ENCODE data around the gene C5AR2. TPM values are rescaled to one million over a fixed set of nuclear protein-coding genes. Genes with fewer than 3 reads are reported as not detected.
"Not testable (repeated sequence)": the region's sequence is repeated elsewhere in the genome, so short reads cannot be mapped to it uniquely, and the experiment has no call there.

The C5AR2 gene
- total RNA-seq, 1 donor from 2014 or later, result not detected

GRCh38 chr19:47324502-47324901 lies 7.5 kb upstream of the C5AR2 start:
- TF ChIP-seq CTCF (IDR thresholded peaks at IDR 0.05; ENCODE audit: unreplicated experiment), result no peak
- Mint-ChIP-seq H3K36me3 (no peaks in the 10 kb centered on the region), H3K4me3 (no peak overlapping the region), H3K27ac (no peak overlapping the region), H3K4me1 (no peaks in the 10 kb centered on the region), H3K9me3 (peaks cover 4% of the 10 kb centered on the region), H3K27me3 (ENCODE audit: low read depth) (peaks cover 29% of the 10 kb centered on the region)
- DNase-seq (ENCODE audit: low spot score in 2 of 2, unreplicated experiment in 2 of 2), result no peak

- no peak for TF ChIP-seq CTCF (IDR thresholded peaks at IDR 0.05; ENCODE audit: unreplicated experiment)
- Mint-ChIP-seq H3K27ac (no peak overlapping the region), H3K27me3 (ENCODE audit: low read depth) (peaks cover 9% of the 10 kb centered on the region), H3K9me3 (no peaks in the 10 kb centered on the region), H3K4me3 (no peak overlapping the region), H3K36me3 (no peaks in the 10 kb centered on the region), H3K4me1 (no peaks in the 10 kb centered on the region)
- no peak for DNase-seq (ENCODE audit: low spot score in 2 of 2, unreplicated experiment in 2 of 2)
These were observed 1.5 kb upstream of the C5AR2 start for GRCh38 chr19:47330466-47330869.

GRCh38 chr19:47331490-47331889 lies 485 bp upstream of the C5AR2 start:
- Mint-ChIP-seq H3K4me1 (no peaks in the 10 kb centered on the region), H3K27ac (no peak overlapping the region), H3K4me3 (no peak overlapping the region), H3K36me3 (no peaks in the 10 kb centered on the region), H3K9me3 (no peaks in the 10 kb centered on the region), H3K27me3 (ENCODE audit: low read depth) (peaks cover 8% of the 10 kb centered on the region)
- no peak for DNase-seq (ENCODE audit: low spot score in 2 of 2, unreplicated experiment in 2 of 2)
- TF ChIP-seq CTCF (IDR thresholded peaks at IDR 0.05; ENCODE audit: unreplicated experiment), result no peak

GRCh38 chr19:47336765-47337718 lies 5.1 kb downstream of the C5AR2 start:
- not testable (repeated sequence) for H3K9me3 Mint-ChIP-seq; H3K36me3 Mint-ChIP-seq; H3K4me1 Mint-ChIP-seq; H3K4me3 Mint-ChIP-seq; H3K27ac Mint-ChIP-seq; H3K27me3 Mint-ChIP-seq (ENCODE audit: low read depth); DNase-seq (ENCODE audit: low spot score in 2 of 2, unreplicated experiment in 2 of 2)

GRCh38 chr19:47339196-47339880 lies 7.4 kb downstream of the C5AR2 start:
- no peaks in the 10 kb centered on the region for H3K36me3 Mint-ChIP-seq
- H3K4me1 Mint-ChIP-seq, result no peaks in the 10 kb centered on the region
- no peak for DNase-seq (ENCODE audit: low spot score in 2 of 2, unreplicated experiment in 2 of 2)
- no peak for TF ChIP-seq CTCF (IDR thresholded peaks at IDR 0.05; ENCODE audit: unreplicated experiment)
- H3K4me3 Mint-ChIP-seq, result no peak overlapping the region
- H3K27me3 Mint-ChIP-seq (ENCODE audit: low read depth), result peaks cover 2% of the 10 kb centered on the region
- H3K9me3 Mint-ChIP-seq, result no peaks in the 10 kb centered on the region
- no peak overlapping the region for H3K27ac Mint-ChIP-seq
